Activated CD4-positive, alpha-beta T cell treated with anti-CD3 and anti-CD28 coated beads for 24 hours (primary cell): ENCODE data around the gene CCNG1.

Source experiments
- DNase-seq, 2 donors: peaks; one replicate each; pipeline ENCODE4 v3.0.0-alpha.2; 2020; ENCODE audit warnings: low read depth in 2 of 2

Gene CCNG1

DNA sequence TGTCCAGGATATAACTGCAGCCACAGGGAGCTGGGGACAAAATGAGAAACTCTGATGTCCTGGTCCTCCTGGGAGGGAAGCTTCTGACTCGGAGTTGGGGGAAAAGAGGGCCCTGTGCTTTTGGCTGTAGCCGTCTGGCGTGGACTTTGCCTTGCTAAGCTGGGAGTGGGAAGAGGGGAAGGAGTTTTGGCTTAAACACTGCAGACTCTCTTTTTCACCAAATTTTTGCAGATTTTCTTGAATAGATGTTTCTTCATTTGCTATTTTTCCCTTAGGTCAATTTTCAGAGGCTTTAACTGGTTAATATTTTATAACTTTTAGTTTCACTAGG is 52.3 kb downstream of the CCNG1 start:
- no peak for DNase-seq
